Mononuclear cell (primary cell): ENCODE results near the gene APBA2. TPM values are rescaled to one million over a fixed set of nuclear protein-coding genes. Genes with fewer than 3 reads are reported as not detected.

Experiments used
- H3K27me3 ChIP-seq: 2 replicates; pipeline ENCODE4 v1.6.0; 2011; ENCODE audit warnings: low read length, control low read depth; ENCODE audit not compliant: insufficient read depth
- H3K4me1 ChIP-seq: 2 replicates; pipeline ENCODE4 v1.5.1; 2011; ENCODE audit warnings: mild to moderate bottlenecking, low read length, control low read depth; ENCODE audit not compliant: insufficient read depth
- H3K4me3 ChIP-seq: 2 replicates; pipeline ENCODE4 v1.5.1; 2011; ENCODE audit warnings: mild to moderate bottlenecking, low read length, moderate library complexity
- H3K9me3 ChIP-seq: 2 replicates; pipeline ENCODE4 v1.5.1; 2011; ENCODE audit warnings: low read depth, mild to moderate bottlenecking, control low read depth, low read length
- total RNA-seq: library from RNA; depleted of rRNA; stranded (reverse); fragments of >200 nt; gene quantifications from one replicate; pipeline ENCODE4 v1.2.3, GENCODE V29; 2012

APBA2 gene
- total RNA-seq, 1 donor, result 78.6 TPM

- no peak overlapping the region for H3K4me3 ChIP-seq
- no peaks in the 10 kb centered on the region for H3K9me3 ChIP-seq
- H3K4me1 ChIP-seq, result peaks cover 14% of the 10 kb centered on the region
- H3K27me3 ChIP-seq, result no peaks in the 10 kb centered on the region
Measured at GRCh38 chr15:29086001-29086400, 200.2 kb downstream of the APBA2 start.

GRCh38 chr15:29086891-29087290, 201.1 kb downstream of the APBA2 start:
- Histone ChIP-seq H3K27me3 (no peaks in the 10 kb centered on the region), H3K9me3 (no peaks in the 10 kb centered on the region), H3K4me1 (peaks cover 14% of the 10 kb centered on the region), H3K4me3 (no peak overlapping the region)

GRCh38 chr15:29087521-29088285, 201.9 kb downstream of the APBA2 start:
- Histone ChIP-seq H3K9me3 (no peaks in the 10 kb centered on the region), H3K27me3 (no peaks in the 10 kb centered on the region), H3K4me3 (no peak overlapping the region), H3K4me1 (peaks cover 14% of the 10 kb centered on the region)

GRCh38 chr15:29088666-29089065, 202.9 kb downstream of the APBA2 start:
- no peaks in the 10 kb centered on the region for H3K27me3 ChIP-seq
- no peak overlapping the region for H3K4me3 ChIP-seq

GRCh38 chr15:29089731-29090616, 204.2 kb downstream of the APBA2 start:
- no peaks in the 10 kb centered on the region for H3K27me3 ChIP-seq
- no peaks in the 10 kb centered on the region for H3K9me3 ChIP-seq
- H3K4me1 ChIP-seq, result peaks cover 14% of the 10 kb centered on the region
- no peak overlapping the region for H3K4me3 ChIP-seq

More at GRCh38 chr15:29088666-29089065, 202.9 kb downstream of the APBA2 start:
- Histone ChIP-seq H3K4me1 (peaks cover 14% of the 10 kb centered on the region), H3K9me3 (no peaks in the 10 kb centered on the region)

GRCh38 chr15:29090617-29091466, 205.1 kb downstream of the APBA2 start:
- Histone ChIP-seq H3K4me3 (no peak overlapping the region), H3K9me3 (no peaks in the 10 kb centered on the region), H3K4me1 (peaks cover 14% of the 10 kb centered on the region), H3K27me3 (no peaks in the 10 kb centered on the region)

GRCh38 chr15:29091666-29092065, 205.9 kb downstream of the APBA2 start:
- H3K27me3 ChIP-seq, result no peaks in the 10 kb centered on the region

GRCh38 chr15:29092376-29093064, 206.7 kb downstream of the APBA2 start:
- Histone ChIP-seq H3K4me1 (peaks cover 14% of the 10 kb centered on the region), H3K4me3 (no peak overlapping the region), H3K9me3 (no peaks in the 10 kb centered on the region), H3K27me3 (no peaks in the 10 kb centered on the region)

More at GRCh38 chr15:29091666-29092065, 205.9 kb downstream of the APBA2 start:
- Histone ChIP-seq H3K4me3 (no peak overlapping the region), H3K4me1 (peaks cover 14% of the 10 kb centered on the region), H3K9me3 (no peaks in the 10 kb centered on the region)

- Histone ChIP-seq H3K4me3 (no peak overlapping the region), H3K27me3 (no peaks in the 10 kb centered on the region), H3K9me3 (no peaks in the 10 kb centered on the region), H3K4me1 (peaks cover 14% of the 10 kb centered on the region)
Measured at GRCh38 chr15:29093065-29093435, 207.3 kb downstream of the APBA2 start.

GRCh38 chr15:29093696-29094343, 208.0 kb downstream of the APBA2 start:
- peaks cover 14% of the 10 kb centered on the region for H3K4me1 ChIP-seq
- H3K27me3 ChIP-seq, result no peaks in the 10 kb centered on the region
- H3K9me3 ChIP-seq, result no peaks in the 10 kb centered on the region
- no peak overlapping the region for H3K4me3 ChIP-seq

GRCh38 chr15:29094711-29095110, 208.9 kb downstream of the APBA2 start:
- no peaks in the 10 kb centered on the region for H3K27me3 ChIP-seq
- no peaks in the 10 kb centered on the region for H3K9me3 ChIP-seq
- H3K4me3 ChIP-seq, result no peak overlapping the region
- peaks cover 8% of the 10 kb centered on the region for H3K4me1 ChIP-seq

- Histone ChIP-seq H3K27me3 (no peaks in the 10 kb centered on the region), H3K4me3 (no peak overlapping the region), H3K9me3 (no peaks in the 10 kb centered on the region), H3K4me1 (no peaks in the 10 kb centered on the region)
Measured at GRCh38 chr15:29095746-29096145, 210.0 kb downstream of the APBA2 start.

- no peaks in the 10 kb centered on the region for H3K9me3 ChIP-seq
- H3K27me3 ChIP-seq, result no peaks in the 10 kb centered on the region
- no peak overlapping the region for H3K4me3 ChIP-seq
- H3K4me1 ChIP-seq, result no peaks in the 10 kb centered on the region
Measured at GRCh38 chr15:29097168-29097567, 211.4 kb downstream of the APBA2 start.

- no peaks in the 10 kb centered on the region for H3K4me1 ChIP-seq
- H3K27me3 ChIP-seq, result no peaks in the 10 kb centered on the region
- H3K9me3 ChIP-seq, result no peaks in the 10 kb centered on the region
- no peak overlapping the region for H3K4me3 ChIP-seq
Measured at GRCh38 chr15:29097971-29098370, 212.2 kb downstream of the APBA2 start.
